Stimulated activated CD4-positive, alpha-beta T cell treated with anti-CD3 and anti-CD28 coated beads, Interleukin-4, amount 100 ng/mL, for 24 hours (primary cell): Measurements from ENCODE around the gene CETN3.

Experiments
- DNase-seq: peaks from one replicate; pipeline ENCODE4 v3.0.0-alpha.2; 2020

CETN3 gene

DNA sequence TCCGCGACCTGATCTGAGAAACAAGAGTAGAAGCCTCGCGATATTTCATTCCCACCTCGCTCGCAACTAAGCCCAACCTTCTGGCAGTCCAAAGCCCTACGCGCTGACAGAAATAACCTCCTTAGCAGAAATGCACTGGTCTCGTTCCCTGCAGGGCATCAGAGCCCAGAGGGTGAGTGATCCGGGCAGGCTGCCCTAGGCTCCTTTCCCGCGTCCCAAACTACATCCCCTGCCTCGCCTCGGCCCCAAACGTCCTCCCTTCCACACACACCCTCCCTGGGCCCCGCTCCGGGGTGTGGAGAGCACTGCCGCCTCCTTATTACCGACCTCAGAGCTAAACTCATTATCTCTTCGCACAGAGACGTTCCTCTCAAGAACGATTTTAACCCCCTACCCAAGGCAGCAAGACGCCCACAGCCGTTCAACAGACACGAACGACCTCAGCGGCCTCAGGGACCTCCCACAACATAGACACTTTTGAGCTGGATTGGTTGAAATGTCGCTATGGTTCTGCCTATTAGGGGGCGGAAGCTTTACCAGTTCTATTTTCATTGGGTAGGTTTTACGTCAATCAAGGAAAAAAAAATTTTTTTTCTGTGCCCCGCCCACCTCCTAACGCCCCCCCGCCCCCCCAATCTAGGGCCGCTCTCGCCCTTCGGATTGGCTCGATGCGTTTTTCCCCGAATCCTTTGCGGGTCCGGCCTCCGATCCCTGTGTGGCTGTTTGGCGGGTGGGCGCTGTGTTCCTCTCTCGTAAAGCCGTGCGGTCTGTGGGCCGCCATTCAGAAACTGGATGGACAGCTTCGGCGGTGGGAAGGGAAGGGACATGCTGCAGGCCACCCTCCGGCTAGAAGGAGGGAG, at the start of gene CETN3:
TSS of gene CETN3 (minus strand) at position 439 of the 860 bp plus-strand sequence. CDS start at position 344, 95 bp downstream.
- DNase-seq, result peak; percentile 92

DNA sequence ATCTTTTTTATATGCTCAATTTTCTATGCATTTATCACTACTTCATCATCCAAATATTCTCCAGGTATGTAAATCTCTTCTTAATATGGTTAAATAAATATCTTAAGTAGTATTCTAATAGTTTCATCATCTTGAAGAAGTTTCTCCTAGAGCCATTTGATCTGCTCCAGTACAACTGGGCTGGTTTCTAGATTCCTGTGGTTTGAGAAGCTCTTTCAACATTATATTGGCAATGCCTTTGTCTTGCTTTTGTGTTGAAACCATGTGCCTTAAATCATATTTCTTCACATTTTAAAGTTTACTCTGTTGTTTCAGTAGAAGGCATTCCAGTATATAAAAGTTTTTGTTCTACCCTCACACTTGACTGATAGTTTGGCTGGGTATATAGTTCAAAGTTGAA, 37.4 kb upstream of the CETN3 start:
- no peak for DNase-seq

DNA sequence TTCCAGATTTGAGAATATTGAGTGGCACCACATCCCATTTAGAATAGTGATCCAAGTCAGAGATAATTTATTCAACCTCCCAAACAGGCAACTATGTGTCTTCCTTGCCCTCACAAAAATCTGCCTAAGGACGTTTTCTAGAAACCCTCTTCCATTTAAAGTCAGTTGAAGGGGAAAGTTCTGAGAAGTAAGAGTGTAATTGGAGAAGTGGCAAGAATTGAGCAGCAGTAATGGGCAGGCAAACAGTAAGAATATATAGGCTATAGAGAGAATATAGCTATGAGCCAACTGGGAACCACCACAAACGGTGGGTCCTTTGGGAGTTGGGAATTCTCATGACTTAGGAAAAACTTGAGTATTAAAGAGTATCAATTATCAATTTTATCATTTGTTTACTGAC, 31.1 kb upstream of the CETN3 start:
- no peak for DNase-seq

DNA sequence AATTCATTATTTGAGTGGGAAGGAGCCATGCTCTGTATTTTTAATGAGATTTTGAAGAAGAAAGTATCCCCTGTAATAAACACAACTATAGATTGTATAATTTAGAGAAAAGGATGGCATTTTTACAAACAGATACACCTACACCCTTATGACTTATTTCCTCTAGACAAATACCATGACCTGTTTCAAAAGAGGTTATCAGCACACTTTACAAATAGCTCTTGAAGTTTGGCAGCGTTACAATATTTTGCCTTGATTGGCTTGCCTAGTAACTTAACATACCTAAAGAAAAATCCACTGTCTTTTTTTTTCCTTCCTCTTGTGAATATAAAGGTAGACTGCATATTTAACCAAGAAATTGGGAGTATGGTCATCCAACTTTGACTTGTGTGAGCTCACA, 28.5 kb upstream of the CETN3 start:
- DNase-seq, result no peak

DNA sequence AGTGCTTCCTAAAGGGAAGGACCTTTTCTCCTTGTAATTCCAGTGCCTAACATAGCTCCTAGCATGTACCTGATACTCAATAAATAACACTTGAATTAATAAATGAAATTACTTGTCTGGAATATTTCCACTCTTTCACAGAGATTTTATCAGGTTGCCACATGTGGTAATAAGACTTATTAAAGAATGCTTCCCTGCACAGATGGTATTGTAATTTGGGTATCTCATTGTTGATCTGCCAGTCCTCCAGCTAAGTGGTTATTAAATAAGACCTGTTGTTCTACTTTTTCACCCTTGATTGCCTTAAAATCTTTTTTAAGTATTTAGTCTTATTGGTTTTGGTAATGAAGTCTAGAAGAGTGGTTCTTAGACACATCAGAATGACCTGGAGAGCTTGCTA, 28.1 kb upstream of the CETN3 start:
- DNase-seq, result no peak

DNA sequence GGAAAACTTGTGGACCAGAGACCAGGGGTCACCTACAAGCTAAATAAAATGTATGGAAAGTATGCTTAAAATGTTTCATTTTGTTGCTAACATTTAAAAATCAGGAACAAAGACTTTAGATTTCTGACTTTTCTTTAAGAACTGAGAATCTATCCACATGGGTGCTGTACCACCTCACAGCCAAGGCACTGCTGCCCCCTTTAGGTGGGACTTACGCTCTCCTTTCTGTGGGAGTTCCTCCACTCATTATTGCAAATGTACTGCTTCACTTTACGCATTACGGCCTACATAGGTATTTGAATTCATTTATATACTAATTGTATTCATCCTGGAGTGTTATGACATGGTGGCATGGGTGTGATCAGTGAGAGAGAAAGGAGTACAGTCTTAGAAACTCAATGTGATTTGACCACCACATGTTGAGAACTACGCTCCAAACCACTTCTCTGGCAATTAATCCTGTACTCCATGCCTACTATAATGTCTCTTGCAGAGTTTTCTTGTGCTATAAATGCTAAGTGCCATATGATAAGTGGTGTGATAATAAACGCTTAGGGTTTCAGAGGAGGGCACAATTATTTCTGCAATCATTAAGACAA, 24.7 kb upstream of the CETN3 start:
- DNase-seq, result peak; percentile 46

DNA sequence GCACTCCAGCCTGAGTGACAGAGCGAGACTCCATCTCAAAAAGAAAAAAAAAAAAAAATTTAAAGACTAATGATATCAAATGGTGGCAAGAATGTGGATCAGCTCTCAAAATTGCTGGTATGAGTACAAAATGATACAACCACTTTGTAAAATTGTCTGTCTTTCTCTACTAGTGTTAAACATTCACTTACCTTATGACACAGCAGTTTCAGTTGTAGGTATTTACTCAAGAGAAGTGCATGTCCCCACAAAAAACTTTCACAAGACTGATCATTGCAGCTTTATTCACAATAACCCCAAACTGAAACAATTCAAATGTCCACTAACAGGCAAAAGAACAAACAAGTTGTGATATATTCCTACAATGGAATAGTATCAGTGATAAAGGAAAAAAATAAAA, 14.7 kb upstream of the CETN3 start:
- DNase-seq, result no peak

DNA sequence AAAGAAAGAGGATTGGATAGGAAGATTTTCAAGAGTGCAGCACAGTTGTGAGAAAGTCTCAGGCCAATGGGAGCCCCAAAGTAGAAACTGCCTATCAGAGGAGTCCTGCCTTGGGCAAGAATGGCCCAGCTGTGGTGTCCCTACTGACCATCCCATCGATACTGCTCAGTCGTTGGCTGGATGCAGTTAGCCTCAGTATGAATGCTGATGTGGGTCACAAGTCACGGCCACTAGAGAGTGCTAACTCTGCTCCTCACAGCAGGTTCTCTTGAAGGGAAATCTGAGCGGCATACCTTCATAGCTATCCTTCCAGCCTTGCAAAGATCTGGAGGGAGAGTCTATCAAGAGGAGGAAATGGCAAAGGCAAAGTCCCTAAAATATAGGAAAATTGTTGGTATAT, 11.6 kb upstream of the CETN3 start:
- no peak for DNase-seq

DNA sequence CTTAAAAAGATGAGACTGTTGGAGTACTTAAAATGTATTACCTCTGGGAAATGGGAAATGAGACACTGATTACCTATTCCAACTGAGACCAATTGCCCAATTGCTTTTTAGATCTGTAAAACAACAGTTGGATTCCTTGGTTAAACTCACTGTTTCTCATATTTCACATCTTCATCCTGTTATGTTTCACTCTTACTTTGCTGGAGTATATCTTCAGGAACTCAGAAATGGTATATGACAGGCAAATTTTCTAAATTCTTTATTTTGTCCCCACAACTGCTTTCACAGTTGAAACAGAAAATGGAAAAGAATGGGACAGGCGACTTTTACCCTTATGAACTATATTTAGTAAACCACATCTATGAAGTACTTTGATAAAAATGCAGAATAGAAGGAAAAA, 8.7 kb upstream of the CETN3 start:
- no peak for DNase-seq

DNA sequence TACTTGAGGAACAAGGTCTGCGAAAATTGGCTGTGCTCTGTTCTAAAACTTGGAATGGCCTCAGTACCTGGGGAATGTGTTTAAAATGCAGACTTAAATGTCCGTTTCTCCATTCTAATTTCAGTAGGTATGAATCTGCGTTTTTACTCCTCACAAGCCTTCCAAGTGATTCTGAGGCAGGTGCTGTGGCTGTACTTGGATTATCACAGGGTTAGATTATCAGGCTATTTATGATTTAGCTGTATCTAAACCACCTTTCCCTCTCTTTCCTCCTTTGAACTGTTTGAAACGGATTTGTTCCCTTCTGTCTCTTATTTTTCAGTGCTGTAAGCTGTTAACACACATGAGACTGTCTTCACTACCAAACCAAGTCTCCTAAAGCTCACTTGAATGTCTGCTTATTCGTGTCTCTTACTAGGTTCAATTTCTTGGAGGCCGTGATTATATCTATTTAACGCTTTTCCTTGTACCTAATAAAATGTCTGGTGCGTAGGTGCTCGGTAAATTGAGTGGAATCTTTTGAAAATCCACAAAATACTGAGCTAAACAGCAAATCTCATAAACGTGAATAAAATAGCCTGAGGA, 714 bp upstream of the CETN3 start:
- no peak for DNase-seq

DNA sequence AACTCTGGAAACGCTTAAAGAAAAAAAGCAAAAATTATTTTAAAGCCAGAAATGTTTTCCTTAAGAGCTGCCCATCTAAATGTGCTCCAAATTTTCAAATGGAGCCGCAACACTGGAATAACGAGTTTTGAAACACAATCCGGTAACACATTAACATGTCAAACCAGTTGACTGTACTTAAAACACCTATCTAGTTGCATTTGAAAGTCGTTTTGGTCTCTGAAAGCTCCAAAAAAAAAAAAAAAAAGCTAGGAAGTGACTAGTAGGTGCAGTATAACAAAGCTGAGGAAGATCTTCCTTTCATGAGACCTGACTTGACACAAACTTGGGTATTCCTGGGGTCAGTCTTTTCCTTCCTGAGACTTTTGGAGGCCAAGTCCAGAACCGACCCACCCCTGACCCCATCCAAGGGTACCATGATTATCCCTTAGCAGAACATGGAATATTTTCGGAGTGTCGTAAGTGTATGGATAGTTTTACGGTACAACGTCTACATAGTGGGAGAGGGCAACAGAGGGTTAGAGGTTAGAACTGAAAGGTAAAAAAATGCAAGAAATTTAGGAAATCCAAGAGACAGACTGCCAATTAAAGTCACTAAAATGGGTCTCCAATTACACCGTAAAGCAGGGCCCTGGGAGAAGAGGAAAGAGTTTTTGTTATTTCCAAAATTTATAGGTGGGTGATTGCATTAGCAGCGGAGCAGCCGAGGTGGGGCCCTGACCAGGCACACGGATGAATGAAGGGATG, 812 bp downstream of the CETN3 start:
- no peak for DNase-seq

DNA sequence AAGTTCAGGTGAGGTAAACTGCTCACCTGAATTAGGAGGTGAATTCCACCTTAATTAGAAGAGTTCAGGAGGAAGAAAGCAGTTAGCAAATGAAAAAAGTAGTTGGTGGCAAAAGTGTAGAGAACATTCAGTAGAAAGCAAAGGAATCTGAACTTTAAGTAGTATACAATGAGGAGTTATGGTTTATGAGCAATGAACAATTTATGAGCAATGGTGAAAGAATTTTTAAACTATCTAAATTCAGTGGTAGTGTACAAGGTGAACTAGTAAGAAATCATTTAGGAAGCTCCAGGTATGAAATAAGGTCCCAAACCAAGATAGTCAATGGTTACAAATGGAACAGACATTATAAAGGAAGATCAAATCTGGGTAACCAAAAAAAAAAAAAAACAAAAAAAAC, 3.1 kb downstream of the CETN3 start:
- no peak for DNase-seq

DNA sequence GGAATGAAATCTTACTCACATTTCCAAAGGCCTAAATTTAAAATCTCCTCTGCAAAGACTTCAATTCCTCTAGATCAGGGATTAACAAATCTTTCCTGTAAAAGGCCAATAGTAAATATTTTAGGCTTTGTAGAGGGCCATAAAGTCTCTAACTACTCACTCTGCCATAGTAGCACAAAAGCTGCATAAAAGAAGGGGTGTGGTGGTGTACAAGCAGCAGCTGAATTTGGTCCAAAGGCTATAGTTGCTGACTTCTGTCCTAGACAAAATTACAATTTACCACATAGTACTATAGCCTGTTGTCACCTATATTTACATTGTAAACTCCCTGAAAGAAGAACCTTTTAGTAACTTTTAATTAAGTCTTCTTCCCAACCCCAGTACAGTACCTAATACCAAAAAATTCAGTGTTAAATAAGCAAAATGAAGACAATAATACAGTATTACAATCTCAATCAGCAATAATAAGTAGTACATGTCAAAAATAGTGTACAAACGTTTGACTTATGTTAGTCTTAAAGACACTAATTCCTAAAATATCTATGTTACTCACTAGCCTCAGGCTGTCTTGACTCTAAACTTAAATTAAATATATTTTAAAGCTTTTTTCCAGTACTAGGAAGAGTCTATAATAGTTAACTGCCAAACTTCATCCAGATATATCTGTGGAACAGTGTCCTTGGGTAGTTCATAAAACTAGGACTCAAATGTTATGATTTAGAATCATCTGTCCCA, 6.9 kb downstream of the CETN3 start:
- no peak for DNase-seq

DNA sequence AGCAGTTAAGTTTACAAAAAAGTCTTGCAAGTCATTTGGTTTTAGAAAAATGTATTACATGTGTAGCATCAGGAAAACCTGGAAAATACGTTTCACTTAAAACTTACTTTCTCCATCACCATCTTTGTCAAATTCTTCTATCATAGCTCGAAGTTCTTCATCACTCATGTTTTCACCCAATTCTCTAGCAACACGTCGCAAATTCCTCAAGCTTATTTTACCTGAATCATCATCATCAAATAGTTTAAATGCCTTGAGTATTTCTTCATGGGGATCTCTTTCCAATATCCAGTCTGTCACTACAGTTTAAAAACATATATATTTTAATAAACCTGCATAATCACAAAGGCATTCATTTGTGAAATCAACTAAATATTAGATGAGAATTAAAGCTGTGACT, 10.3 kb downstream of the CETN3 start:
- DNase-seq, result no peak

DNA sequence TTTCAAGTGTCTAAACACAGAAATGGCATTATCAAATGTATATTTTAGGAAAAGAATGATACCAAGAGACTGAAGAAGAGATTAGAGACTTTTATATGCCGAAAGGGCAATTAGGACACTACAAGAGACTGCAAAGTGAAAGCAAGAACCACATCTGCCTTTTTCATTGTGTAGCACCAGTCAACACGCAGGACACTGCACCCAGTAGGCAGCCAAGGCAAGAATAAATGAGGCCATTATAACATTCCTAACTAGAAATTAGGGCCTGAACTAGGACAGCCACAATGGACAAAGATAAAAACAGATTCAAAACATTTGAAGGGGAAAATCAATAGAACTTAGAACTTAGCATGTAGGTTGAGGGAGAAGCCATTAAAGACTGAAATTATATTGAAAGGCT, 10.8 kb downstream of the CETN3 start:
- DNase-seq, result no peak

DNA sequence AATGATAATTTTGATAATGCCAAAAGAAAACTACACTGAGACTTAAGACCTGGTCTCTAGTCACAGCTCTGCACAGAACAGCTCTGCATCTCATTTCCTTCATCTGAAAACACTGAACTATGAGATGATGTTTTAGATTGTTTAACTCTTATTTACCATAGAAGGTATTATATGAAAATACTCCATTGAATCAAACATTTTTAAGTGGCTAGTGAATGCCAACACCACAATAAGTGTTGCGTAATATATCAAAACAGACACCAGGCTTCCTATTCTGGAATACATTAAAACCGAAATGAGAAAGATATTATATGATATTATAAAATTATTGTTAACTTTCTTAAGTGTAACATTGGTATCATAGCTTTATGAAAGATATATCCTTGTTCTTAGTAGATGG, 14.6 kb downstream of the CETN3 start:
- no peak for DNase-seq

DNA sequence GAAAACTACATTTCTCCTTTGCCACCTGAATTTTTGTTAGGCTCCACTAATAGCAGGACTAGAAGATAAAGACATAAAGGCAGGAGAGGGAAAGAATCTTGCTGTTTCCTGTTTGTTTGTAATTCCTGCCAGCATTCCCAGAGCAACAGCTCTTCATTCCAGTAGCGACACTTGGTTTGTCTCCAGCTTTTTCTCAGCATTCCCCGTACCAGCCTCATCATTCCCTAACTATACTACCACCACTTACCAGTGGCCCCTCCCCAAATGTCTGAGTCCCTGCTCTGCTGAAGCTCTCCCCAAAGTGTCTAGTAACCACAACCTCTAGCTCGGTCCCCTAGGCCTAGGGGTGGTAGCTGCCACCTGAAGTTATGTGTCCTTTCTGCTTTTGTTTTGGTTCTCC, 18.6 kb downstream of the CETN3 start:
- DNase-seq, result no peak

DNA sequence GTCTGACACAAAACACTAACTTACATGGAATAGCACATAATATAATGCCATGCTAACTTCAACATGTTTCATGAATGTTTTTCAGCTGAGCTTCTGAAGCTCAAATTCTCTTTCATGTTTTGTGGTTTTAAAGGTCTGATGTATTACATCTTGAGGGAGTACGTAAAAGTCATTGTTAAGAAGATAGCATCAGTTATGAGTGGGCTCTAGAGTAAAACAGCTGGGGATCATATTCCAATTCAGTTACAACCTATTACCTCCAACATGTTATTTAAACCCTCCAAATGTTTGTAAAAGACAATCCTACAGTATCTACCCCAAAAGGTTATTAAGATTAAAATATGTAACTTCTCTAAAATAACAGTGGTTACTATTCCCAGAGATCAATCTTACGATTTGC, 19.2 kb downstream of the CETN3 start:
- no peak for DNase-seq

DNA sequence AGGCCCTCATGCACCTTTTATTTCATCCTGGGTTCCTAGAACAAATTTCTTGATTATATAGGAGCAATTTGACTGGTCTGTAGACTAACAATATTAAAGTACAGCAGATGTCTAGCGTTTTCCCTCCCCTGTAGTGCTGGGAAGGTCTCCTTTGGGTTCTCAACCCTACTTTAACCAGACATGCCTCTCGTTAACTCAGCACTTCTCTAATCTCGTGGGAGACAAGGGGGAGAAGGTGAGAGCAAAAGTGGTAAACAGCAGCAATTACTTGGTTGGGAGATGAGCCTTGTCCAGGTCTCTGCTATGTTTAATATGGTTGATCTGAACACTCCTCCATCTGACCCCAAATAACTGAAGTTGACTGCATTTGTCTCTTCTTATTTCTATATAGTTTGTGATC, 22.0 kb downstream of the CETN3 start:
- DNase-seq, result no peak

DNA sequence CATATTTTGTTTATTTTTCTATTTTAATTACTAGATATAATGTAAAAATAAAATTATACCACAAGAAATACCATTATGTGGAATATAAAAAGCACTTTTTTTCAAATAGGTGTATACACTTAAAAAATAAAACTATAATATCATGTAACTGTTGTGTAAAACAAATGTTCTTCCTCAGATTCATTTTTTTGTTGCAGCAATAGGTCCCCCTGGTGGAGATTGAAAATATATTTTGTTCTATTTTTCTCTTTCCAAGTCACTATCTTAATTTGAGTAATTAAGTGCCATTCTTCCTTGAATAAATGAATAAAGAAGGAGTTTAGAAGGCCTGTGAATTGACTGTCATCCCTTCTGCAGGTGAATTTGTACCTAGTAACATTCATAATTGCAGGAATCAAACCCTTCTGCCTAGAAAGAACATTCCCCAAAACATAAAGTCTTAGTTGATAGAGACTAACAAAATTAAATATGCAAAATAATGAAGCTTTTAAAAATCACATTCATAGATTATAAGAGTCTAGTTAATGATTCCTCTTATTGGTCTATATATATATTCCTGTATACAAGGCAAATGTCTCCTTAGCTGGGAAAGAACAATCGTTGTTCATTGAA, 23.4 kb downstream of the CETN3 start:
- no peak for DNase-seq

DNA sequence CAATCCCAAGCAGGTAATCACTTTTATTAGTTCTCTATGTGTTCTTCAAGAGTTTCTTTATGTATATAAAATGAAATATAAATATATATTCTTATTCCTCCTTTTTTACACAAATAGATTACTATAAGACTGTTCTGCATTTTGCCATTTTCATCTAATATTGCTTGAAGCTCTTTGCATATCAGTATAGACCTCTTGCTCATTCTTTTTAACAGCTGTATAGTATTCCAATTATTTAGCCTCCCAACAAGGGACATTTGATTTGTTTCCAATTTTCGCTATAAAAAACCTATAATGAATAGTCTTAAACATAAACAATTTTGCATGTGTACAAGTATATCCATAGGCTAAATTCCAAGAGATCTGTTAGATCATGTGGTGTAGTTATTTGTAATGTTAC, 25.2 kb downstream of the CETN3 start:
- DNase-seq, result no peak

DNA sequence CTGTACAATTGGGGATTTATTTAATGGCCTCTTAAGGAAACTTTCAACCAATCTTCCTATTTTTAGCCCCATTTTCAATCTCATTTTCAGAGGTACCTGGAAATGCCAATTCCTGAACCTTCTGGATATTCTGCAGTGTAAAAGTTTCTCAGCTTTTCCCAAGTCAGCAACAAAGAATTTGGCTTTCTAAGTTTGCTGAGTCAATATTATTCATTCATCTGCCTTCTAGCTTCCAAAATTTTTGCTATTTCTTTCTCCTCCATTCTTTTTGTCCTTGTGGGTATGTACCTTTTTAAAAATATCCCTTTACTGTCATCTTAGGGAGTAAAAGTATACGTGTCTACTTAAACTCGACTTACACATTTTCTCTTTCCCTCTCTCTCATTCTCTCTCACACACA, 25.7 kb downstream of the CETN3 start:
- DNase-seq, result no peak
